Ovary (tissue), 3 donors: ENCODE measurements around the gene AP2A2.

Experiments used
- EP300 ChIP-seq: sonication (generic); formaldehyde crosslinking; IDR thresholded peaks from one replicate; pipeline ENCODE4 v1.6.1; 2017; ENCODE audit warnings: antibody characterized with exemption
- TF ChIP-seq, protein P1 (sequence below), 3 donors: fragments of 450-650 bp in 2 of 3; fragments of 200-600 bp in 1 of 3; IDR thresholded peaks; one replicate each; pipeline versions ENCODE4 v1.5.1 to v1.8.0; 2016 to 2022; ENCODE audit warnings: antibody characterized with exemption in 3 of 3, mild to moderate bottlenecking in 1 of 3
- donor health status: DM: no; HTN: no; CAD: no.

DNA sequence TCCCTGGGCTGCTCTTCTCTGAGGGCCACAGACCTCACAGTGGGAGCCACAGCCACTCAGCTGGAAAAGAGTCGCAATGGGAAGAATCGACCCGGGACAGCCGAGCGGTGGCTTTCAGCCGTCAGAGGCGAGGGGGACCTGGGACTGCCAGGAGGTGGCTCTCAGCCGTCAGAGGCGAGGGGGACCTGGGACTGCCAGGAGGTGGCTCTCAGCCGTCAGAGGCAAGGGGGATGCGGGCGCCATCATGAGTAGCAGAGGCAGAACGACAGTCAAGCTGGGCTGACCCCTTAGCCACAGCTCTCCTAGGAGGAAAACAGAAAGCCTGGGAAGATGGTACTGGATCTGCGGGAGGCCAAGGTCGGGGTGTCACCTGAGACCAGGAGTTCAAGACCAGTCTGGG, 134.1 kb downstream of the AP2A2 start:
- TF ChIP-seq, protein P1, sequence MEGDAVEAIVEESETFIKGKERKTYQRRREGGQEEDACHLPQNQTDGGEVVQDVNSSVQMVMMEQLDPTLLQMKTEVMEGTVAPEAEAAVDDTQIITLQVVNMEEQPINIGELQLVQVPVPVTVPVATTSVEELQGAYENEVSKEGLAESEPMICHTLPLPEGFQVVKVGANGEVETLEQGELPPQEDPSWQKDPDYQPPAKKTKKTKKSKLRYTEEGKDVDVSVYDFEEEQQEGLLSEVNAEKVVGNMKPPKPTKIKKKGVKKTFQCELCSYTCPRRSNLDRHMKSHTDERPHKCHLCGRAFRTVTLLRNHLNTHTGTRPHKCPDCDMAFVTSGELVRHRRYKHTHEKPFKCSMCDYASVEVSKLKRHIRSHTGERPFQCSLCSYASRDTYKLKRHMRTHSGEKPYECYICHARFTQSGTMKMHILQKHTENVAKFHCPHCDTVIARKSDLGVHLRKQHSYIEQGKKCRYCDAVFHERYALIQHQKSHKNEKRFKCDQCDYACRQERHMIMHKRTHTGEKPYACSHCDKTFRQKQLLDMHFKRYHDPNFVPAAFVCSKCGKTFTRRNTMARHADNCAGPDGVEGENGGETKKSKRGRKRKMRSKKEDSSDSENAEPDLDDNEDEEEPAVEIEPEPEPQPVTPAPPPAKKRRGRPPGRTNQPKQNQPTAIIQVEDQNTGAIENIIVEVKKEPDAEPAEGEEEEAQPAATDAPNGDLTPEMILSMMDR (IDR thresholded peaks at IDR 0.05), result no peak
- no peak for TF ChIP-seq EP300
